Retinal pigment epithelial cell (primary cell): ENCODE measurements around the gene NXNL1.
"Not testable (repeated sequence)": the region's sequence is repeated elsewhere in the genome, so short reads cannot be mapped to it uniquely, and the experiment has no call there.

ENCODE experiments used
- DNase-seq: peaks from one replicate; pipeline ENCODE4 v3.0.0-alpha.2; 2010; ENCODE audit warnings: low read depth
- H3K4me3 ChIP-seq: 2 replicates; pipeline ENCODE4 v1.5.1; 2011; ENCODE audit warnings: mild to moderate bottlenecking, low read length, control low read depth, moderate library complexity
- CTCF ChIP-seq: conservative IDR thresholded peaks from 2 replicates; pipeline ENCODE4 v1.5.1; 2011; ENCODE audit warnings: low read depth, low read length, control low read depth, inconsistent platforms

NXNL1 gene

GRCh38 chr19:17500447-17501198, 39.9 kb upstream of the NXNL1 start:
- TF ChIP-seq CTCF = no peak
- H3K4me3 ChIP-seq = no peak overlapping the region
- no peak for DNase-seq

- no peak for DNase-seq
- TF ChIP-seq CTCF = no peak
- H3K4me3 ChIP-seq = no peak overlapping the region
These were observed 39.1 kb upstream of the NXNL1 start for GRCh38 chr19:17499648-17500446.

GRCh38 chr19:17499025-17499424, 38.3 kb upstream of the NXNL1 start:
- H3K4me3 ChIP-seq, DNase-seq: not testable (repeated sequence)

- DNase-seq = no peak
- TF ChIP-seq CTCF = no peak
- no peak overlapping the region for H3K4me3 ChIP-seq
These were observed 36.5 kb upstream of the NXNL1 start for GRCh38 chr19:17497149-17497798.

GRCh38 chr19:17496337-17496997, 35.7 kb upstream of the NXNL1 start:
- peak; percentile 98 for TF ChIP-seq CTCF
- DNase-seq = no peak
- H3K4me3 ChIP-seq = no peak overlapping the region

- DNase-seq = no peak
- H3K4me3 ChIP-seq = no peak overlapping the region
- no peak for TF ChIP-seq CTCF
These were observed 35.0 kb upstream of the NXNL1 start for GRCh38 chr19:17495639-17496296.

GRCh38 chr19:17491287-17491686, 30.6 kb upstream of the NXNL1 start:
- H3K4me3 ChIP-seq = no peak overlapping the region
- TF ChIP-seq CTCF = no peak
- DNase-seq = no peak
